Mesendoderm (in vitro differentiated cells): ENCODE data around the gene TMEM169.

Experiments
- DNase-seq: peaks from one replicate; pipeline ENCODE4 v3.0.0; 2013
- H2AK5ac ChIP-seq: 2 replicates; pipeline ENCODE4 v1.6.1; 2013; ENCODE audit warnings: low read length, inconsistent platforms
- H2BK120ac ChIP-seq: 2 replicates; pipeline ENCODE4 v1.6.1; 2013; ENCODE audit warnings: low read depth, mild to moderate bottlenecking, low read length, moderate library complexity, mixed read lengths
- H2BK15ac ChIP-seq: replicated peaks from 2 replicates; pipeline ENCODE4 v1.6.1; 2013; ENCODE audit warnings: low read depth, mild to moderate bottlenecking, moderate library complexity
- H2BK5ac ChIP-seq: 2 replicates; pipeline ENCODE4 v1.6.1; 2013; ENCODE audit warnings: low read length, inconsistent platforms
- H3K18ac ChIP-seq: 2 replicates; pipeline ENCODE4 v1.6.1; 2013; ENCODE audit warnings: mild to moderate bottlenecking, low read length, mixed read lengths
- H3K23ac ChIP-seq: one replicate; pipeline ENCODE4 v1.6.1; 2013; ENCODE audit warnings: low read length
- H3K27ac ChIP-seq: 2 replicates; pipeline ENCODE4 v1.5.1; 2013; ENCODE audit warnings: low read depth, mild to moderate bottlenecking, inconsistent platforms, low read length, moderate library complexity
- H3K27me3 ChIP-seq: 2 replicates; pipeline ENCODE4 v1.6.1; 2013; ENCODE audit warnings: low read length, control low read depth, mild to moderate bottlenecking, inconsistent platforms; ENCODE audit not compliant: insufficient read depth, poor library complexity
- H3K36me3 ChIP-seq: 2 replicates; pipeline ENCODE4 v1.6.1; 2013; ENCODE audit warnings: low read length, inconsistent platforms; ENCODE audit not compliant: control insufficient read depth, insufficient read depth
- H3K4ac ChIP-seq: one replicate; pipeline ENCODE4 v1.6.1; 2013; ENCODE audit warnings: low read depth, mild to moderate bottlenecking, low read length, moderate library complexity
- H3K4me1 ChIP-seq: 2 replicates; pipeline ENCODE4 v1.6.1; 2013; ENCODE audit warnings: low read depth, low read length, inconsistent platforms; ENCODE audit not compliant: control insufficient read depth
- H3K4me2 ChIP-seq: 2 replicates; pipeline ENCODE4 v1.6.1; 2013; ENCODE audit warnings: low read length
- H3K4me3 ChIP-seq: 2 replicates; pipeline ENCODE4 v1.5.1; 2013; ENCODE audit warnings: mild to moderate bottlenecking, low read length
- H3K56ac ChIP-seq: one replicate; pipeline ENCODE4 v1.6.1; 2013; ENCODE audit warnings: low read length
- H3K79me1 ChIP-seq: 2 replicates; pipeline ENCODE4 v1.6.1; 2013; ENCODE audit warnings: low read length, inconsistent platforms
- H3K79me2 ChIP-seq: 2 replicates; pipeline ENCODE4 v1.6.1; 2013; ENCODE audit warnings: mild to moderate bottlenecking, low read length; ENCODE audit not compliant: control insufficient read depth, insufficient read depth
- H3K9ac ChIP-seq: 2 replicates; pipeline ENCODE4 v1.6.1; 2013; ENCODE audit warnings: low read length, inconsistent platforms
- H4K5ac ChIP-seq: one replicate; pipeline ENCODE4 v1.6.1; 2013; ENCODE audit warnings: low read length
- H4K8ac ChIP-seq: one replicate; pipeline ENCODE4 v1.6.1; 2013; ENCODE audit warnings: low read depth, mild to moderate bottlenecking, control low read depth, low read length, moderate library complexity
- WGBS: extraction: QIAGEN DNeasy Blood & Tissue Kit; methylation state at CpG from one replicate; pipeline ENCODE4 v1.1.7; 2013; ENCODE audit warnings: low lambda C conversion rate, missing lambda C conversion rate; ENCODE audit not compliant: insufficient coverage; ENCODE audit errors: extremely low coverage; 5-methylcytosine and 5-hydroxymethylcytosine counted together

The TMEM169 gene

DNA sequence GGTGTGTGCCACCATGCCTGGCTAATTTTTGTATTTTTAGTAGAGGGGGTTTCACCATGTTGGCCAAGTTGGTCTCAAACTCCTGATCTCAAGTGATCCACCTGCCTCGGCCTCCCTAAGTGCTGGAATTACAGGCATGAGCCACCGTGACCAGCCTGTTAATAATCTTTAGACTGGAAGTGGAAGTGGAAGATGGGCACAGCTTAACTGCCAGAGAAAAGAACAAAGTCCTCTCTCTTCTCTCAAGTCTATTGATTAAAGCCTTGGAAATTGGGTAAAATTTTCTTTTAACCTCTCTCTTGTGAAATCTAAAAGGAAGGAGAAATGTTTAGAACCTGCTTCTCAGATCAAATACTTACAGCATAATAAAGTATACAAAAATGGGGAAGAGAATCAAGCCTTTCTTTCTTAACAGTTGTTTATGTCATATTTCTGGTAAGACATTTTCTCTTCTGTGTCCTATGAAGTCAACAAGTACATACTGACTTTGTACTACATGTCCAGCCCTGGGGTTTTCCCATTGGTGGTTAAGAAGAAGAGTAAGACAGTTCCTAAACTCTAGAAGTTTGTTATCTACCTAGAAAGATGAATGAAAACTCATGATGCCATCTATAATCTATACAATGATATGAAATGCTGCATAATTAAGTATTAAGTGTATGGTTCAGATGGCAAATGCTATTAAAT lies 4.6 kb downstream of the TMEM169 start:
- H3K79me2 ChIP-seq: no peaks in the 10 kb centered on the region
- no peak overlapping the region for H3K56ac ChIP-seq

DNA sequence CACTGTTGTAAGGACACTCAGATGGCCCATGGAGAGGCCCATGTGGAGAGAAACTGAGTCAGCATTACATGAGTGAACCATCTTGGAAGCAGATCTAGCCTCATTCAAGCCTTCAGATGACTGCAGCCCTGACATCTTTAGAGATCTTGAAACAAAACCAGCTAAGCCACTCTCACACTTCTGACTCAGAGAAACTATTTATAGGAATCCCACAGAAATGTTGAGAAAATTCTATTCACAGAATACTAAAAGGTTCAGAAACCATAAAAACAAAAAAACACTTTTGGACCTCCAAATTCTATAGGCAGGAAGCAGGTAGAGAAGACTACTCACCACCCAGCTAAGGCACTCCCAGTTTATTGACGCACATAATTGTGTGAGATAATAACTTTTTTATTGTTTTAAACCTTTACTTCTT lies 8.7 kb downstream of the TMEM169 start:
- Histone ChIP-seq H3K4me3 (no peak overlapping the region), H3K27ac (no peak overlapping the region), H2AK5ac (no peak overlapping the region), H3K4me2 (no peak overlapping the region), H3K23ac (no peak overlapping the region), H3K18ac (no peak overlapping the region), H4K5ac (no peak overlapping the region), H3K9ac (no peak overlapping the region), H3K27me3 (no peaks in the 10 kb centered on the region), H3K79me1 (no peaks in the 10 kb centered on the region), H2BK5ac (no peak overlapping the region), H4K8ac (no peak overlapping the region), H3K79me2 (no peaks in the 10 kb centered on the region), H3K4me1 (no peaks in the 10 kb centered on the region), H2BK15ac (no peak overlapping the region), H3K56ac (no peak overlapping the region), H2BK120ac (no peak overlapping the region), H3K36me3 (no peaks in the 10 kb centered on the region), H3K4ac (no peak overlapping the region)
- no CpG with 5 or more reads among the region's 1 CpG for WGBS
- DNase-seq: no peak

More for the DNA sequence above, 4.6 kb downstream of the TMEM169 start:
- no peak overlapping the region for H3K27ac ChIP-seq
- no CpG with 5 or more reads among the region's 2 CpGs for WGBS
- H3K23ac ChIP-seq: no peak overlapping the region
- H2BK5ac ChIP-seq: no peak overlapping the region
- H3K4me2 ChIP-seq: no peak overlapping the region
- no peak overlapping the region for H2BK120ac ChIP-seq
- H3K4ac ChIP-seq: no peak overlapping the region
- no peak for DNase-seq
- H3K4me1 ChIP-seq: peaks cover 11% of the 10 kb centered on the region
- H3K79me1 ChIP-seq: no peaks in the 10 kb centered on the region
- H4K8ac ChIP-seq: no peak overlapping the region
- H3K36me3 ChIP-seq: no peaks in the 10 kb centered on the region
- no peaks in the 10 kb centered on the region for H3K27me3 ChIP-seq
- no peak overlapping the region for H2AK5ac ChIP-seq
- no peak overlapping the region for H2BK15ac ChIP-seq
- H4K5ac ChIP-seq: no peak overlapping the region
- no peak overlapping the region for H3K18ac ChIP-seq
- H3K9ac ChIP-seq: no peak overlapping the region
- H3K4me3 ChIP-seq: no peak overlapping the region

DNA sequence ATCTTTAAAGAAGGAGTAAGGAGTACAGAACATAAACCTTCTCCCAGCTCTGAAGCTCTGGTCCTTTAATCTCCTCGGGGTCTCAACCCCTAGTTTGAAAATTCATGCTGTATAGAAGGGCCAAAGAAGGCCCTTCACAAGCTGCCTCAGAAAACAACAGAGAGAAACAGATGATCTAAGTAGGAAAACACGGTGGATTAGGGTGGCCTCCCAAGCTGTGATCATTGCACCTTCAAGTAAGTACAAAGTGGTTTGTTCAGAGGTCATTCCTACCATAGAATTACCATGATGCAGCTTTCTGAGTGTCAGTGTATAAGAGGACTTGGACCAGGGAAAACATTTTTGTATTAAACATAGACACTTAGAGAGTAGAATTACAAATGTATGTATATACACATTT lies 10.9 kb downstream of the TMEM169 start:
- H3K27me3 ChIP-seq: no peaks in the 10 kb centered on the region
- no peak overlapping the region for H3K27ac ChIP-seq
- no peak overlapping the region for H2BK5ac ChIP-seq
- H4K8ac ChIP-seq: no peak overlapping the region
- no peak overlapping the region for H2BK15ac ChIP-seq
- no peaks in the 10 kb centered on the region for H3K79me1 ChIP-seq
- no peak overlapping the region for H3K18ac ChIP-seq
- H3K36me3 ChIP-seq: no peaks in the 10 kb centered on the region
- no peak for DNase-seq
- H2BK120ac ChIP-seq: no peak overlapping the region
- no peak overlapping the region for H3K23ac ChIP-seq
- H2AK5ac ChIP-seq: no peak overlapping the region
- no peaks in the 10 kb centered on the region for H3K4me1 ChIP-seq
- no CpG with 5 or more reads among the region's 2 CpGs for WGBS
- H3K4ac ChIP-seq: no peak overlapping the region
- H3K79me2 ChIP-seq: no peaks in the 10 kb centered on the region
- no peak overlapping the region for H3K4me3 ChIP-seq
- no peak overlapping the region for H3K56ac ChIP-seq
- no peak overlapping the region for H3K4me2 ChIP-seq
- no peak overlapping the region for H4K5ac ChIP-seq
- H3K9ac ChIP-seq: no peak overlapping the region

DNA sequence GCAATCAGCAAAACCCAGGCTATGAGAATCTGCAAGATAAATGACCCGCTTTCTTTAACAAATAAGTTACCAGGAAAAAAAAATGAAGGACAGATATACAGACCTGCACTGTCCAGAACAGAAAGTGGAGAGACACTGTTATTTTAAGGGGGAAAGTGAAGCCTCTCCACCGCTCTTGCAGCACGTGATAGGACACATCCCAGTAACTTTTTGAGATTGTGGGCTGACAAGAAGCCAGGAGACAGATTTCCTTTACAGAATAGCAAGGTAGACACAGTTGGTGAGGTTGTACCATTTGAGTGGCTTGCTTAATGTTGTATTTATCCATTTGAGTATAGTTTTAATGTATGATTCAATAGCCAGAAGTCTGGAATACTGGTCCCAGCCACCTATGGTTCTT lies 13.0 kb downstream of the TMEM169 start:
- no peak overlapping the region for H3K23ac ChIP-seq

DNA sequence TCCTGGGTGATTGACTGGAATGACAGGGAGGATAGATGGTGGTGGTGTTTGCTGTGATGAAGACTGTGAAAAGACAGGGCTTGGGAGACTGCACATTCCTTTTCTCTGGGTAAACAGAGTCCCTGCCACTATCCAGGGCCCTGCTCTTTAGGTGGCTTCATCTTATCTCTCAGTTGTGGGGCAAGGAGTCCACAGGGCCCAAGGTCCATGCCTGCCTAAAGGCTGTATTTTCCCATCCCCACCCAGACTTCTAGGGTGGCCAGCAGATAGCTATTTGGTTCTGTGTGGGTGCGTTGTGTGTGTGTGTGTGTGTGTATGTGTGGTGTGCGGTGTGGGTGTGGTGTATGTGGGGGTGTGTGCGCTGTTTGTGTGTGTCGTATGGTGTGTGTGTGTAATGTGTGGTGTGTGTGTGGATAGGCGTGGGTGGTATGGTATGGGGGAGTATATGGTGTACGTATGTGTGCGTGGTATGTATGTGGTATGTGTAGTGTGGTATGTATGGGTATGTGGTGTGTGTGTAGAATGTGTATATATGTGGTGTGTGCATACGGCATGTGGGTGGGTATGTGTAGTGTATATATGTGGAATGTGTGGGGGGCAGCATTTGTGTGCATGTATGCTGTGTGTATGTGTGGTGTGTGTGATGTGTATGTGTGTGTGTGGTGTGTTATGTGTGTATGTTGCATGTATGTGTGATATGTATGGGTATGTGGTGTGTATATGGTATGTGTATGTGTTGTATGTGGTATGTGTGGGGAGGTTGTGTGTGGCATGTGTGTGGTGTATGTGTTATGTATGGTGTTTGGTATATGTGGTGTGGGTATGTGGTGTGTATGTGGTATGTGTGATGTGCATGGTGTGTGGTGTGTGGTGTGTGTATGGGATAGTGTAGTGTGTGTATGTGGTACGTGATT lies 17.0 kb downstream of the TMEM169 start:
- 100% methylated on average over 8 of the region's 9 CpGs for WGBS
- no peak overlapping the region for H2BK120ac ChIP-seq

More for the DNA sequence above, 13.0 kb downstream of the TMEM169 start:
- Histone ChIP-seq H3K4me2 (no peak overlapping the region), H2BK120ac (no peak overlapping the region), H2BK15ac (no peak overlapping the region), H3K27ac (no peak overlapping the region), H2AK5ac (no peak overlapping the region), H4K8ac (no peak overlapping the region), H3K9ac (no peak overlapping the region), H3K18ac (no peak overlapping the region), H3K4me3 (no peak overlapping the region), H2BK5ac (no peak overlapping the region), H3K27me3 (no peaks in the 10 kb centered on the region), H3K79me2 (no peaks in the 10 kb centered on the region), H3K4ac (no peak overlapping the region), H4K5ac (no peak overlapping the region), H3K36me3 (no peaks in the 10 kb centered on the region), H3K79me1 (no peaks in the 10 kb centered on the region), H3K56ac (no peak overlapping the region), H3K4me1 (no peaks in the 10 kb centered on the region)
- no CpG with 5 or more reads among the region's 3 CpGs for WGBS
- DNase-seq: no peak

More for the DNA sequence above, 17.0 kb downstream of the TMEM169 start:
- no peak overlapping the region for H3K56ac ChIP-seq
- no peak overlapping the region for H2BK15ac ChIP-seq
- no peak overlapping the region for H4K5ac ChIP-seq
- H2BK5ac ChIP-seq: no peak overlapping the region
- no peak overlapping the region for H3K4ac ChIP-seq
- H3K23ac ChIP-seq: no peak overlapping the region
- no peak overlapping the region for H3K18ac ChIP-seq
- no peaks in the 10 kb centered on the region for H3K79me2 ChIP-seq
- H3K4me1 ChIP-seq: no peaks in the 10 kb centered on the region
- H3K4me2 ChIP-seq: no peak overlapping the region
- H4K8ac ChIP-seq: no peak overlapping the region
- no peak for DNase-seq
- no peak overlapping the region for H3K9ac ChIP-seq
- H3K4me3 ChIP-seq: no peak overlapping the region
- H2AK5ac ChIP-seq: no peak overlapping the region
- H3K79me1 ChIP-seq: no peaks in the 10 kb centered on the region
- H3K27me3 ChIP-seq: no peaks in the 10 kb centered on the region
- no peaks in the 10 kb centered on the region for H3K36me3 ChIP-seq
- no peak overlapping the region for H3K27ac ChIP-seq
